NCI-H2081 (cell line): Measurements from ENCODE around the gene SP2.

Experiments
- DNase-seq, 2 experiments: peaks; one replicate each; lab custom pipeline; 2025; lab: John Stamatoyannopoulos, UW

SP2 gene

DNA sequence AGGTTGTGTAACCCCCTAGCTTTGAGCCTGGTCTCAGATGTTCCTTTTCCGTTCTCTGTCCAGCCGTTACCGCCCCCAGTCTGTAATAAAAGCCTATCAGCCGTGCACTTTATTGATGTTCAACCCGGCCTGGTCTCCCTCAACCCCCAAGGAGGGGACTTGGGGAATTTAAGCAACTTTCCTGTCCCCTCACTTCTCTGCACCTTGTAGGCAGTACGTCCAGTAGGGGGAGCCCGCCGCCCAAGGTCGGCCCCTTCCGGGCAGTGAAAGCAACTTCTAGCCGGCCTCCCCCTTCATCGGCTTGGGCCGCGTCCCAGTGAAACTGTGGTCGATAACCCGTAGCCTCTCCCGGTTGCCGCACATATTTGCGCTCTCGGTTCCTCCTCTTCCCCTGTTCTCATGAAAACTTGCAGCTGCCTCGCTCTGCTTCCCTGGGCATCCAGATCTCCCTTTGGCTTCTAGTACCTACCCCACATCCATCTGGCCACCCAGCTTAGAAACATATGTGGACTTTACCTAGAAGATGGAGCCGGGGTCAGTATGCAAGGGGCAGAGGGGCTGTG lies 53.2 kb downstream of the SP2 start:
- DNase-seq, result peak; percentile 86 to 90

GRCh38 chr17:47949946-47950345 lies 53.9 kb downstream of the SP2 start:
- peak; percentile 50 to 86 for DNase-seq

- no peak for DNase-seq
Observed at GRCh38 chr17:47950448-47950847, 54.4 kb downstream of the SP2 start.

GRCh38 chr17:47952171-47953021 lies 56.4 kb downstream of the SP2 start:
- no peak for DNase-seq

DNA sequence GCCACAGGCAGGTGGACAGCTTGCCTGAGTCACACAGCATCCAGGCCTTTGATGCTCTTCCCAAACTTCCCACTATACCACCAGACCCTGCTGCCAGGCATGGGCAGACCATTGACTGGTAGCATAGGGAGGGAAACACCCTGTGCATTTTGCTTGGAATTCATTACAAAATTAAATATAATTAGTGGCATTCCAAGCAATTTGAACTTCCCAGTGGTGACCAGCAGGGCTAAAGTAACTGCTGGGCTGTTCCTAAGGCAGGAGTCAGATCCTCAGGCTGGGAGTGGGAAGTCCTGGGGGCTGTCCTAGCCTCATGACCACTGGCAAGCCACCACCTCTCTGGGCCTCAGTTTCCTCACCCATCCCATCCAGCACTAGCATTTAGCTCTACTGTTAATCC lies 57.9 kb downstream of the SP2 start:
- no peak for DNase-seq

DNA sequence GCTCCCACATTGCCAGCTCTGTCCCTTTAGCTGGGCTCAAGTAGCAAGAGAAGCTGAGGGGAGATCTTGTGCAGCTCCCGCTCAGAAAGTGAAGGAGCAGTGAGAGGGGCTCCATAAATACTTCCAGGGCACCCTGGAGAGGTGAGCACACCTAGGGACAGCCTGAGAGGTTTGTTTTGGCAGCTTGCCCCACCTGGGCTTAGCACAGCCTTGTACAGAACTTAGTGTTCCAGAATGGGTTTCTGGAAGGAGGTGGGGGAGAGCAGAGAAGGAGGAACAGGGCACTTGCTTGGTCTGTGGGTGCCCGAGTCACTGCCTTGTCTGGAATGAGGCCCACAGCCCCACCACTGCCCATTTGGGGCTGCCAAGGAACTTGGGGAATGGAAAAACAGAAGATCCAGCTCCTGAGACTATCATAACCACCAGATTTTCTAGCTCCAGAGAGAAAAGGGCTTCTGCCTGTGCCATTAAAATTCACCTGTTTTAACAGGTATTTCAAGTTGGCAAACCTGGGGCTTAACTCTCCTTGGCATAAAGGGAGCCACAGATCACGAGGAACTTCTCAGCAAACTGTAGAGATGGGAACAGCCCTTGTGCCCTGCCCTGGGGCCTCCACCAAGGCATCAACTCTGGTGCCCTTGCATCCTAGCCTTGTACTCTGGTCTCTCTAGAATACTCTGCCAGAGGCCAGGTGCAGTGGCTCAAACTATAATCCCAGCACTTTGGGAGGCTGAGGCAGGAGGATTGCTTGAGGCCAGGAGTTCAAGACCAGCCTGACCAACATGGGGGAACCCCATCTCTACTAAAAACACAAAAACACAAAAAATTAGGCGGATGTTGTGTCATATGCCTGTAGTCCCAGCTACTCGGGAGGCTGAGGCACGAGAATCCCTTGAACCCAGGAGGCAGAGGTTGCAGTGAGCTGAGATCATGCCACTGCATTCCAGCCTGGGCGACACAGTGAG lies 59.7 kb downstream of the SP2 start:
- DNase-seq, result peak; percentile 47 to 74

DNA sequence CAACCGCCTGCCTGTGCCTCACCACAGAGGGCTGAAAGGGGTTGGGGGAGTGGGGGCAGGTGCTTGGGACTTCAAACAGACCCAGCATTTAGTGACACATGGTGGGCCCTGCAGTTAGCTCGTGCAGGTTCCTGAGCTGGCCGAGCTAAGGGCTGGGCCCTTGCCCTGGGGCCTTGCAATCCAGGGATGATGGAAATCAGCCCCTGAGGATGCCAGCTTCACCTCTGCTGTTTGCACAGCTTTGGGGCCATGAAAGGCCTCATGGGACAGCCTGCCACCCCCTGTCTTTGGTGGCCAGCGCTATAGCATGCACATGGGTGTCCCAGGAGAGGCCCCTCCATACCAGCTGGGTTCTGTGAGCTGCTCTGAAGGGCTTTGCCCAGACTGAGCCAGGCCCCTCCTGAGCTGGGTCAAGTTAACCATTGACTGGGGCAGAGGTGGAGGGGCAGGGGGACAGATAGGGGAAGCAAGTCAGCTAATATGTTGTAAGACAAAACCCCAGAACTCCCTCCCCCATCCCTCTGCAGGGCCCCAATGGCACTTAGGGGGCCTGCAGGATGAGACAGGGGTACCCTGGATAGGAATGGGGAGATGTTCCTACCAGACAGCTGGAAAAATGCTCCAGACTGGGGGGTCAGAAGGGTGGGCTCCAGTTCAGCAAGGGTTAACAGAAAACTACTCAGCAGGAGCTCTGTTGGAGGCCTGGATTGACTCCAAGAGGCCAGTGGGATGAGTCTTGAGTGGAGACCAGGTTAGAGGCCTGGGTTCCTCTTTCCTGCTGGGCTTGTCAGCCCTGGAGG lies 61.0 kb downstream of the SP2 start:
- DNase-seq, result peak; percentile 66 to 89

- DNase-seq, result peak; percentile 94 to 99
Observed at GRCh38 chr17:47957591-47958490, 61.8 kb downstream of the SP2 start, which contains the start of gene PRR15L. Gene PRR15L, minus strand, starts transcription at chr17:47957883. Its CDS starts 4,649 bp downstream, at chr17:47953234.

DNA sequence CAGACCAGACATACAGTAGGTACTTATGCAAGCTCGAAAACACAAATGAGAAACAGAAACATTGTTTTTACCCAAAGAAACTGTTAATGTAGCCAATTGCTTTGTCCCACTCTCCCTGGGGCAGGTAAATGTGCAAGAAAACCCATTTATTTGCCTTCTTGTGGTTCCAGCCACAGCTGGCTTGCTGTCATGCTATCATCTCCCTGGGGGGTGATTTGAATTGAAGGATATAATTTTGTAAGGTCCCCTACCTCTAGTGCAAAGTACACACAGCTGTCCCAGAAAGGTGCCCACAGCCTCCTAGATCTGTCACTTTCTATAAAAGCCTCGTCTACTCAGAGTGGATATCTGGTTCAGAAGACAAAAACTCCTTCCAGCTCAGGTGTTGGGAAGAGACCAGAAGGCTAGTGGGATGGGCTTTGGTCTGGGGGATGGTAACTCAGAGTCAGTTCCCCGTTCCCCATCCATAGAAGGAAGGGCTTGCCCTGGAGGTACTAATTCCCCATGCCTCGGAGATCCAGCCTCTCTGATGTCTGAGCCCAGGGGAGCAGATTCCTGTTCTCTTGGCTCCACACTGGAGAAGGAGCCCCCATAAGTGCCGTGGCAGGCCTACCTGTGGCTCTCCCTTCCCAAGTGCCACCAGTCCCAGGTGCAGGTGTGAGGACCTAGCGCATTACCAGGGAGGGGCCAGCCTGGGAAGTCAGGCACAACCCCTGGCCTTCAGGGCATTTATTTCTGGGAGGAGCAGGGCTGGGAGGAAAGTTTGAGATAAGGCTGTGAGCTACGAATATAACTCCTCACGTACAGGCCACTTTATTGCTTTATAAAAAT lies 64.0 kb downstream of the SP2 start:
- DNase-seq, result peak; percentile 96 to 98

- no peak for DNase-seq
Observed at GRCh38 chr17:47961406-47961805, 65.4 kb downstream of the SP2 start.

DNA sequence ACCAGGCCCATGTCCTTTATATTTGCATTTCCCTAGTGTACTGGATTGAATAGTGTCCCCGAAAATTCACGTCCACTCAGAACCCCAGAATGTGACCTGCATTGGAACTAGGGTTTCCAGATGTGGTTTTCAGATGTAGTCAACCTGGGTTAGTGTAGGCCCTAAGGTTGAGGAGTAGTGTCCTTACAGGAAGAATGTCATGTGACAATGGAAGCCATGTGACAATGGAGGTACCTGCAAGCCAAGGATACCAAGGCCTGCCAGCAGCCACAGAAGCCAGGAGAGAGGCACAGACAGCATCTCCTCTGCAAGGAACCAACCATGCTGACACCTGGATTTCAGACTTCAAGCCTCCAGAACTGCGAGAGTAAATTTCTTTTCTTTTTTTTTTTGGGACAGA lies 66.9 kb downstream of the SP2 start:
- no peak for DNase-seq

- no peak for DNase-seq
Observed at GRCh38 chr17:47964856-47965255, 68.8 kb downstream of the SP2 start.

DNA sequence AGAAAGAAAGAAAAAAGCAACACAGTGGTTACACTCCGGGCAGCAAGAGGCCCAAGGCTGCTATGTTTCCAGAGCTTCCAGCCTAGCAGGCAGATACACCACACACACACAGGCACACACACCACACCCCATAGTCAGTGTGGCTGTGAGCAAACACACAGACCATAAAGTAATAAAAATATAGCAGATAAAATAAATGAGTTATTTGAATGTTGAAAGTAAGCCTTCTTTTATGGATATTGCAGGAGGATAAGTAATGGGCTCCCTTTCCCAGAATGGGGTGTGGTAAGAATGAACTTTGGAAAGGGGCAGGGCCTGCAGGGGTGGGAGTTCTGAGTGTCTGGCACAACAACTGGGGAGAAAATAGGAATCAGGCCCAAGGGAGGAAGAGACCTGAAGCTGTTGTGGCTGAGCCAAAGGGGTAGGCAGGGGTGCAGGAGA lies 70.1 kb downstream of the SP2 start:
- no peak for DNase-seq

DNA sequence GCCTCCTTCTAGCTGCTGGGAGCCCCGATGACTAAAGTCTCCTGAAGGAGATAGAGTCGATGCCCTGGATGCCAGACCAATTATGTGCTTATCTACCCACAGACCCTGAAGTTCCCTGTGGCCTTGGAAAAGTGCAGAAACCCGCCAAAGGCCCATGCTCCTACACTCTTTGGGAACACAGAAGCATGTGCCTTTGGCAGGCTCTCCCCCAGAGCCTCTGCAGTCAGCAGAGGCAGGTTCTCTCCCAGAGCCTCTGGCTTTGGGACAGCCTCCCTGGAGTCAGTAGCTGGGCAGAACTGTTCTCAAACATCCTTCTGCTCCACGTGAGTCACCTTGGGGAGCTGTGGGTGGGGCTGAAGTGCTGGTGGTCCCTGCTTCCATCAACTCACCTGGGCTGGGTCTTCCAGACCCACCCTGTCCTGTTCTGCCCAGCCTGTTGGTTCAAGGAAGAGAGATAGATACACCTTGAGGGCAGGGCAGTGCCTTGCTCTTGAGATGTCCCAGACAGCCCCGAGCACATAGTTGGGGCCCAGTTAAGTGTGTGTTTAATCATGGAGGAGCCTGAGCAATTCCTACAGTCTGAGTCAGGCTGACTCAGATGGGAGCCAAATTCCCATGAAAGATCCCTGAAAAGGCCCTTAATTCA lies 71.7 kb downstream of the SP2 start:
- DNase-seq, result no peak

DNA sequence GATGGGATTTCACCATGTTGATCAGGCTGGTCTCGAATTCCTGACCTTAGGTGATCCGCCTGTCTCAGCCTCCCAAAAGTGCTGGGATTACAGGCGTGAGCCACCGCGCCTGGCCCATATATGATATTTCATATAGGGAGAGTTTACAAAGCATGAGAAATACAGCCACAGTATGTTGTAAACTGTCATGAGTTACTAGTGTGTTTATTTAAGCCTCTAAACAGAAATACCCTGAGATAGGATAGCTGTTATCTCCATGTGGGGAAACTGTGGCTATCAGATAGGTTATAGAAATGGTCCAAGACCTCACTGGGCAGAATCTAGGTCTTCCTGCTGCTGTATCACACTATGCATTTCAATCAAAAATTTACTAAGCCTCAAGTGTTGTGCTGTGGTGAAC lies 72.8 kb downstream of the SP2 start:
- no peak for DNase-seq

GRCh38 chr17:47969930-47970724 lies 74.1 kb downstream of the SP2 start:
- DNase-seq, result no peak

- DNase-seq, result peak; percentile 100
Observed at GRCh38 chr17:47970725-47971499, 74.9 kb downstream of the SP2 start, which contains the start of gene CDK5RAP3. Gene CDK5RAP3, plus strand, starts transcription at chr17:47971113. Its CDS starts 34 bp downstream, at chr17:47971147.
